SIG-M5 treated with dmso at 0.1 percent for 504 hours (cell line): Measurements from ENCODE around the gene IL1RAP.

Experiments used
- DNase-seq: peaks from one replicate; lab custom pipeline; 2025; ENCODE audit not compliant: unreplicated experiment; lab: John Stamatoyannopoulos, UW

Gene IL1RAP

DNA sequence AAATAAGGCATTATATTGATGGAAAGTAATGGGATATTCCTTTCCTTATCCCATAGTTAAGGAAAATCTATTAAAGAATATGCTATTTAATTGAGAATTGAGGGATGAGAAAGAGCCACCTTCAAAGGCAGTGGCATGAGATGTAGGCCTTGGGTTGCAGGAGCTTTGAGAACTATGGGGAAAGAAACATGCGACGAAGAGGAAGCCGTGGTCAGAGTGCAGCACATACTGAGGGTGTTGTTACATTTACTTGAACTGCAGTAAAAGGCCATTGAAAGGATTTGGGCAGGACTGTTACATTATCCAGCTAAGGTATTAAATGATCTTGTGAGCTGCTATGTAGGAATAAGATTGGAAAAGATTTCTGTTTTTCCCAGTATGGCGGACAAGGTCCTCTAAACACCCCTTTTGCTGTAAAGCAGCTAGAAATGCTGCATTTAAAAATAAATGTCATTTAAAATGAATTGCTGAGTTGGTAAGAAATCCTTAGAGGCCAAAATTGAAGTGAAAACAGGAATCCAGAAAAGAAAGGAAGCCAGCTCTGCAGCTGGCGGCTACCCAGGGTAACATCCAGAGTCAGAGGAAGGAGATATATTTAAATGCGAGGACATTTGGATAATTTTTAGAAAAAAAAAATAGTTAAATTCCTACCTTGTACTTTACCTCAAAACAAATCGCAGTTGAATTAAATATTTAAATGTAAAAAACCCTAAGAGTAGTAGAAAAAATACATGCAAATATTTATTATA lies 61.7 kb downstream of the IL1RAP start:
- DNase-seq = peak; percentile 84

DNA sequence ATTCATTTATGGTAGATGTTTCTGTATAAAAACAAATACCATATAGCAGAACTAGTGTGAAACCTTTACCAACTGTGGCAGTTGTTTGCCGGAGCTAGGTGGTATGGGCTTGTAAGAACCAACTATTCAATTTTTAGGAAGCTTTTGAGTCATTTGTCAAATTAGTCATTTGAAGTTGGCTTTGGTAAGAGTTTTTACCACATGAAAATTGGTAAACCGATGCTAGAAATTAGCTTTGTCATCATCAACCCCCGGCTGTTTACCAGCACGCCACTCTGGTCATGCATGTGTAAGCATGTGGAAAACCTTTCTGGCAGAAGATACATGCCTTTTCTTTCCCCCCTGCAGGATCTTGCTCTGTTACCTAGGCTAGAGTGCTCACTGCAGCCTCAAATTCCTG lies 63.3 kb downstream of the IL1RAP start:
- no peak for DNase-seq

DNA sequence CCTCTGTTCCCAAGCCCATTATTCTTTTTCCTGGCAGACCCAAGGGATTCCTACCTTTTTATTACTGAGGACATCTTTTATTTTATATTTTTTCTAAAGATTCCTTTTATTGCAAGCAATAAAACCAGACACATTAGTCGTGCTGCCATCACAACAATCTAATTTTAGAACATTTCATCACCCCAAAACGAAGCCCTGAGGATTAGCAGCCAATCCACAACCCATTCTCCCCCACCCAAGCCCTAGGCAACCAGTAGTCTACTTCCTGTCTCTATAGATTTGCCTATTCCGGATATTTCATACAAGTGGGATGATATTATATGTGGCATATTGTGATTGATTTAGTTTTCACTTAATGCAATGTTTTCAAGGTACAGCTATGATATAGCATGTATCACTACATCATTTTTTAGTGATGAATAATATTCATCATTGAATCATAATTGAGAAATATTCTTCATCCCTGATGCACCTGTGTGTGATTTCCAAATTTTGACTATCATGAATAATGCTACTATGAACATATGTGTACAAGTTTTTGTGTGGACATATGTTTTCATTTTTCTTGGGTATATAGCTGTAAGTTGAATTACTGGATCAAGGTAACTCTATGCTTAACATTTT lies 65.7 kb downstream of the IL1RAP start:
- DNase-seq = no peak

DNA sequence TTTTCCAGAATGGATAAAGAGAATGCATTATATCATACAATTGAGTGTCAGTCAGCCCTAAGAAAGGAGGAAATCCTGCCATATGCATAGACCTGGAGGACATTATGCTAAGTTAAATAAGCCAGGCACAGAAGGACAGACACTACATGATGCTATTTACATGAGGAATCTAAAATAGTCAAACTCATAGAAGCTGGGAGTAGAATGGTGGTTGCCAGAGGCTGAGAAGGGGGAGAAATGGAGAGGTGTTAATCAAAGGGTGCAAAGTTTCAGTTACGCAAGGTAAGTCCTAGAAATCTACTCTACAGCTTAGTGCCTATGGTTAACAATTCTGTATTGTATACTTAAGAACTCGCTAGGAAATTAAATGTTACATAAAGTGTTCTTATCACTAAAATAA lies 66.5 kb downstream of the IL1RAP start:
- no peak for DNase-seq

DNA sequence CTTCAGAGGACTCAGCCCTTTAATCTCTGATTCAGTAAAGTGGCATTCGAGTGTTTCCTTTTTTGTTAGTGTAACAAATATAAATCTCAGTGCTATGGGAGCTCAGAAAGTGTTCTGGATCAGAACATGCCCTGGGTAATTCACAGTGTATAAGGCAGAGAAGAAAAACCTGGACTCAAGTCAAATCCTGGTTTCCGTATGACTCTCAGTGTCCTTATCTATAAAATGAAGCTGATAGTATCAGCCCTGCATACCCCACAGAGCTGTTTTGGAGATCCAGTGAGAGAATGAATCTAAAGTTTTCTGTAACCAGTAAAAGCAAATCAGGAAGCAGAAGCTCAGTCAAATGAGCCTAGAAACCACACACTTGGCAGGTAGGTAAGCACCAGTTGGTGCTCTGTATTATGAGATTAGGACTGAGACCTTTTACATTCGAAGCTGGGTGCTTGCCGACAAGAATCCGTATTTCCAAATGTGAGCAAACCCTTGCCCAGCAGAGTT lies 67.2 kb downstream of the IL1RAP start:
- no peak for DNase-seq

DNA sequence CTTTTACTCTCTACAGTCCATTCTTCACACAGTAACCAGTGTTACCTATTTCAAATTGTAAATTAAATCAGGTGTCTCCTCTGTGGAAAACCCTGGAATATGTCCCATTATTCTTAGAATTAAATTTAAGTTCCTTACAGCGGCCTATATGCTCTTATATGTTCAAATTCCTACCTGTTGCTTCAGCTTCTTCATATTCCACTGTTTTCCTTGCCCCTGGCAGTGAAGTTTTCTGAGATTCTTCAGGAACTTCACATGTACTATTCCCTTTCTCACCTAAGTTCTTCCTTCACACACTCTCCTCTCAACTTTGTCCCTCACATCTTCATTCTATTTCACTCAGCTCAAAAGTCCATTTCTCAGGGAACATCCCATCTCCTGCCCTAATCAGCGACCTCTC lies 68.8 kb downstream of the IL1RAP start:
- no peak for DNase-seq

DNA sequence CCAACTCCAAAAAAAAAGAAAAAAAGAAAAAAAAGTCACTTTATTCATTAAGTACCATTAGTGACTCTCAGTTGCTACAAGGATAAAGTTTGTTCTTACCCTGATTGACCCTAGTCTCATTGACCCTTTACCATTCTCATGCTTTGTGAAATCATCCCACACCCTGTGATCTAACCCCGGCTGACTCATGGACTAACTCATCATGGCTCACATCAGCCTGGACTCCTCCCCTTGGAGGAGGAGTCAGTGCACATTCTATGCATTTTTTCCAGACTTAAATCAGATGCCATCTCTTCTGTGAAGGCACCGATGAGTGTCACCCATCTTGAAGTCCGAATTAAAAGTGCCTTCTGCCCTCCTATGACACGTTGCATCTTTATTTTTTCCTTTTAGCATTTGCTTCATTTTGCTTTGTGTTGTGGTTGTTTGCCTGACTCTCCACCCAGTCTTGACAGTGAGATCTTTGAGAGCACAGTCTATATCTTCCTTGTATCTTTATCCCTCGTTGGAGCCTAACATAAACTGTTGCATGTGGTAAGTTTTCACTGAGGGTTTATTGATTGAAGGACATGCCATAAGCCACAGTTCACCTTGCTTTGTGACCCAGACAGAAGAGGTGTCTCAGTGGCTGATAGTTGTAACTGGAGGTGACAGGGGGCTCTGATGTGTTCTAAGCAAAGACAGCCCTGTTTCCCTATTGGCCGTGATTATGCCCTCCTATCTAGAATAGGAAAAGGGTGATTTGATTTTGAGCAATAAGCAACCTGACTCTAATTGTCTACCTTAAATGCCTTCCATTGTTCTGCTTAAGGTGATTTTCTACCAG lies 72.1 kb downstream of the IL1RAP start:
- DNase-seq = peak; percentile 59

DNA sequence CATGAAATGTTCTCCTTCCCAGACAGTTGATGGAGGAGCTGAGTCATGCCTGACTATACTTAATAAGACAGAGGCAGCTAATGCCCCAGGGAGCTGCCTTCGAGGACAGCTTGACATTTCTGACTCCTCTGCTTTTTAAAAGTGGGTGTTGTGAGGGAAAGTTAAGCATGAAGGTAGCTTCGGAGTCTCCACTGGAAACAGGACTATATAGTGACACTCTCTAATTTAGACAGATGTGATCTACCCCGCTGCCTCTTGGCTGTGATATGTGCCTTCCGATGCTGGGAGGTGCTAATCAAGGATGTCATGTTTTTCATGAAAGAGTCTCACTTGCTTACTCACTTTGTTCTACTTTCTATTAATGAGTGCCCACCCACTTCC lies 72.7 kb downstream of the IL1RAP start:
- DNase-seq = no peak

DNA sequence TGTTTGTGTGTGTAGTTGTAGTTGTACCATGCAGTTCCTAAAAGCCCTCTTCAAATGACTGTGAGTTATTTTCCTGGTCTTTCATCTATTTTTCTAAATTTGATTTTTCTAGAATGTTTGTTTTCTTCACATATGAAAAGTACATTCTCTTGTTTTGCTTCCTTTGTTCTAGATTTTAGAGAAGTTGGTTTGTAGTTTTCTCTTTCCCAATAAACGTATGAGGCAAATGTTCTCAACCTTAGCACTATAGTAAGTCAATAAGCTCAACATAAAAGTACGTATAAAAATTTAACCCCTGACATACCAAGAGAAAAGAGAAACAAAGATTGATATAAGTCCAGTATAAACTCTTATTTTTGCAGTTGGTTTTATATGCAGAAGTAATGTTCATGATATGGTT lies 74.7 kb downstream of the IL1RAP start:
- no peak for DNase-seq

DNA sequence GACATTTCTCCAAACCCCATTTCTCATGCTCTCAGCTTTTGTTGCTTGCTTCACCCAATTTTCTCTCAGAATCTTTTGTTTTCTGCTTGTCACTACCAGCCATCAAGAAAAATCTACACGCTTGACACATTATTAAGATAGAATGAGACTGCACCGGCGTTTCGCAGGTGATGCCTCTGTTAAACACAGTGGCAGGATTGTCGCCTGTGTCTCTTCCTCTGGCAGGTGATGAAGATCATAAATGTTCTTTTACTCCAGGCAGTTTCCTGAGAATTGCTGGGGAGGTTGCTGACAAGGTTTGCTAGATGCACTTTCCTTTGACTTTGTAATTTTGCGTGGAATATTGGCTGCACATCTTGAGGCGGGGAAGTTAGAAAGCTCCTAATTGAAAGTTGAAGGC lies 75.4 kb downstream of the IL1RAP start:
- no peak for DNase-seq

DNA sequence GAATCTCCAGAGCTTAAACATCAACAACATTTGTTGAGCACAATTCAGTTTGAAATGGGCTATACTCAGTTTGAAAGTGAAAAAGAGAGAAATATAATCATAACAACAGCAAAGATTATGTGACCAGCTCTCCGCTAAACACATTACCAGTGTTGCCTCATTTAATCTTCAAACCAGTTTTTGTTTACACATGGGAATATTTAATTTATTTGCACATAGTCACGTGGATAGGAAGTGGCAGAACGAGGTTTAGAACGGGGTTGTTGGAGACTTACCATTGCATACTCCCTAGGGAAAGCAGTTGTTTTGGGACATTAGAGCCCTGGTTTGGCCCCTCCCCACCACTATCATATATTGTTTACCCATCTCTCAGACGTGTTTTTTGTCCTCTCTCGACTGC lies 77.2 kb downstream of the IL1RAP start:
- peak; percentile 16 for DNase-seq

DNA sequence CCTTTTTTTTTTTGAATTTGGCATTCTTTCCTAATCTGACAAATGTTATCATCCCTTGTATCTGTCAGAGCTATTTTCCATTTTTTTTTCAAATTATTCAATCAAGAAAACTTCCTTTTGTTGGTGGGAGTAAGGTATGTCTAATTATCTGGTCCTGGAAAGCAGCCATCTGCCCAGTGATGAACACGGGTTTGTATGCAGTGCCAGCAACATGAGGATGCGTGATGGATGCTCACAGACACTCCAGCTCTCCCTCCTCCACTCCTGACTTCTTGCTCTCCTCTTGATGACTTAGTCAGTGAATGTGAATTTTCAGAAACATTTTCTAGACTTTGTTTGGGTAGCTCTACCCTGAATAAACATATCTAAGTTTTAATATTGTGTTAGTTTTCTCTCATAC lies 79.2 kb downstream of the IL1RAP start:
- no peak for DNase-seq

DNA sequence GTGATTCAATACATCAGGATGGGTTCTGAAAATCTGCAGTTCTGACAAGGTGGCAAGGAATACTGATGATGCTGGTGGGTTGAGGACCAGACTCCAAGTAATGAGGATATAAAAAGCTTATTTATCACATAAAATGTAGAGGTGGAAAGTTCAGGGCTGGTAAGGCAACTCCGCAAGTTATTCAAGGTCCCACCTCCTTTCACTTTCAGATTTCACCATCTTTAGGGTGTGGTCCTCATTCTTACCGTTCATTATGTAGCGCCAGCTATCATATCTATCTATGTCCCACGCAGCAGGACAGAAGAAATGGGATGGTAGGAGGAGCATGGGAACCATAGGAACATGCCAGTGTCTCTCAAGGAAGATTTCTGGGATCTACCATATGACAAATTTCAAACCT lies 80.3 kb downstream of the IL1RAP start:
- DNase-seq = no peak

DNA sequence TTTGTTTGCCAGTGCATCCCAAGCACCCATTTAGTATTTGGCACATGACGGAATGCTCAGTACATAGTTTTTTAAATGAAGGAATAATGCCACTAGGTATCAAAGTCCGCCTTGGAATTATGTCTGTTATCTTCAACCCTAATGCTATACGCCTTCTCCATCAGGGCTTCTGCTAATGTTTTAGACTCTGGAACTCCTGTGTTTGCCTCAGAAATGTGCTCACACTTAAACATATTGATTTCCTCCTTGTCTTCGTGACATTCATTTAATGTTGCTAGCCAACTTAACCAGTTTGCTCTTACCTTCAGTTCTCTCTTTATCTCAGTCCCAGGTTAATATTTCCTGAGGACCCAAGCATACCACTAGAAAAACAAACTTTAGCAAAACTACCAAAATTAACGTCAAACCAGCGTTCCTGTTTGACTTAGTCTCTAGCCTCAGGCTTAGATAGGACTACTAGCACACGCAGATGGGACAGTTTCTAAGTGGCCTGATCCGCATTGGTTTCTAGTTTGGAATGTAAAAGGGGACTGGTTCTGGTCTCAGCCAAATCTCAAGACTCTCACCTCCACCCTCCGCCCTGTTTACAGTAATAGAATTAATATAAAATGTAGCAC lies 81.4 kb downstream of the IL1RAP start:
- DNase-seq = no peak

DNA sequence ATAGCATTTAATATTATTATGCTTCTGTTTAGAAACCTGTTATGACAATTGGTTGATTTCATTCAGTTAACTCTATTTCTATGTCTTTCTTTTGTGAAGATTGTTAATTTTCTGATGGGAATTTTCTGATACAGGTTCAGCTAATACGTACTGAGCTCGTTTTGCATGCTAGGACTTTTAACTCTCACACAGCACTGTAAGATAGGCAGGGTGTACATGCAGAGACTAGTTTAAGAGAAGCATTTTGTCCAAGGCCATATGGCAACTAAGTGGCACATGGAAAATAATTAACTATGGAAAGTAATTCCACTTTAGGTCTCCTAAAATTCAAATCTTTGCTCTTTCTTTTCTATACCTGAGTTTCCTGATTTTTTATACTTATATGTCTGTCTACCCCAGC lies 81.9 kb downstream of the IL1RAP start:
- DNase-seq = no peak

DNA sequence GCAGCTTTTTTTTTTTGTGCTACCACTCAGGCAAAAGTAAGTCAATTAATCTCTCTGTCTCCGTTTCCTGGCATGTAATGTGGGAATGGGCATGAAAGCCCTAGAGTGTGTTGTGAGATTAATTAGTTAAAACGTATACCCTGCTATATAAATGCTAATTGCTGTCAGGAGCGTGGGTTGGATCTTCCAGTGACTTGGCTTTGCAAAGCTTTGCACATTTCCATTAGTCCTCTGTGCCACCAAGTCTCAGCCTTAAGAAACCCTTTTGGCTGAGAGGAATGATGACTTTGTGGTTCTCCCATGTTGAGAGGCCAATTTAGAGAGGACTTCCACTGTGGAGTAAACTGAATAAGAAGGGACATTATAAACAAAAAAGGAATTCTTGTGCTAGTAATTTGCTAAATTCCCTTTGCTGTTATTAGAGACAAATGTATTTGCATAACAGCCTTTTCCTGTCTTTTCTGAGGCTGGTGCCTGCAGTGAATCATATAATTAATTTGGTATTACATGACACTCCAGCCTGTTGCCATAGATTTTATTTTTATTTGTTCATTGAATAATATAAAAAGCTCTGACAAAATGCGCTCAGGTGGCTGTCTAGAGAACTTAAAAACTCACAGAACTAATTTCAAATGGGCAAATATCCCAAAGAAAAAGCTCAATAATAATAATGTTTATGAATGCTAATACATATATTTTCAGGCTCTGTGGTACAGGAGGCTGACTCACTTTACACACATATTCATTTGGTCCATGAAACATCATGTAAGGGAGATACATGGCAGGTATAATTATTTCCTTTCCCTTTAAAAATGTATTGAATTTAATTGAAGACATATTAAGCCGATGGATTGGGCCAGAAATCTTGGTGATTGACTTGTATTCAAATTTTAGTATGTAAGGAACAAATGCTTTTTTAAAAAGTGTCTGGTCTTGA lies 82.7 kb downstream of the IL1RAP start:
- DNase-seq = no peak

DNA sequence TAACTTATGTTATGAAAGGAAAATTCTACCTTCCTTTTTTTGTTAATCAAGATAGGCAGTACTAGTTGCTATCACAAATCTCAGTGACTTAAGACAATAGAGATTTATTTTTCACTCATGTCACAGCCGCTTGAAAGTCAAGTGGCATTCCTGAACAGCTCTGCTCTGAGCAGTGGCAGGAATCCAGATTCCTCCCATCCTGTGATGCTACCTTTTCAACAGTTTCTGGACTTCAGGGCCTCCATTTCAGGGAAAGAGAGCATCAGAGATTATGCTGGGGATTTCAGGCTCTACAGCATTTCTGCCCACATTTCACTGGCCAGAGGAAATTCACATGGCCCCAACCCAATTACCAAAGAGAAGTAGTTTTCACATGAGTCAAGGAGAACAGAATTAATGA lies 83.4 kb downstream of the IL1RAP start:
- DNase-seq = no peak

DNA sequence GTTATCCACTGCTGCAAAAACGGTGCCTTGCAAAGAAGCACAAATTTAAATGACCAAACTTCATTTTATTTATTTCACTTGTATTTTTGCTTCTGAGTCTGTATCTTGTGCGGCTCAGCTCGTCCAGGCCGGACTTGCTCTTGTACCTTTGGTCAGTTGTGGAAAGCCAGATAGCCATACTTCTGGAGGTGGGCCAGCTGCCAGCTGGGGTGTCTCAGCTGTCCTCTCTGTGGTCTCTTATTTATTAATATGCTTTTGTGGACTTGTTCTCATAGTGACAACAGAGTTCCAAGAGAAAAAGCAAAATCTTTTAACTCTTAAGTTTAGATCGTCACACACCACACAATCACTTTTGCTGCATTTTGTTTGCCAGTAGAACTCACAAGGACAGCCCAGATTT lies 87.7 kb downstream of the IL1RAP start:
- no peak for DNase-seq

DNA sequence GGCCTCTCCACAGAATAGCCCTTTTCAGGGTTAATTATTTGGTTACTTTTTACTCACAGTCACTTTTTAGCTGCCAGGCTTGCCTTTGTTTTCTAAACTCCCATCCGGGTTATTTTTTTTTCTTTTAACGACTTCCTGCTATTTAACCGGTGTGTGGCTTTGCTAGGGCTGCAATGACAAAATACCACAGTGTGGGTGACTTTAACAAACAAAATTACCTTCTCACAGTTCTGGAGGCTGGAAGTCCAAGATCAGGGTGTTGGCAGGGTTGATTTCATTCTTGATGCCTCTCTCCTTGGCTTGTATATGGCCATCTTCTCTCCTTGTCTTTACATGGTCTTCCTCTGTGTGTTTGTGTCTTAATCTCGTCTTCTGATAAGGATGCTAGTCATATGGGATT lies 91.5 kb downstream of the IL1RAP start:
- DNase-seq = no peak

DNA sequence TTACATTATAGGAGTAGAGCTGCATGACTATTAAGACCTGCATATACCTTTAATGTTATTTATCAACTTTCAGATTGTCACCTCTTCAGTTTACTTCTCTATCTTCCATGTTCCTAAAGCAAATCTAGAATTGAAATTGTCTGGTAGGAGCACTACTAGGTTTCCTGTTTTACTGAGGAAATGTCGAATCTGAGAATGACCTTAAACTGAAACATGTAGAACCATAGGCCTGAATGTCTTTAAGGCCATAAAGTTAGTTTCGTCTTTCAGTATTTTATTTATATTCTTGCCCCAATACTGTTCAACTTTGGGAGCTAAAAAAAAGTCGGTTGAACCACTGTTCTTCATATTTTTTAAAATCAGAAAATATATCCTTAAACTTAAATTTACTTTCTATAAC lies 92.7 kb downstream of the IL1RAP start:
- DNase-seq = no peak
